HEK293 (cell line): ENCODE measurements around the gene DICER1.

Source experiments
- BCL11A ChIP-seq: fragments of 450-650 bp; formaldehyde crosslinking; IDR thresholded peaks from 2 replicates; pipeline ENCODE4 v1.5.1; 2016; ENCODE audit warnings: low read depth, missing biosample characterization, missing genetic modification characterization
- GFI1B ChIP-seq: fragments of 450-650 bp; formaldehyde crosslinking; IDR thresholded peaks from 2 replicates; pipeline ENCODE4 v1.5.1; 2016; ENCODE audit warnings: missing biosample characterization, missing genetic modification characterization
- GLIS2 ChIP-seq: fragments of 450-650 bp; formaldehyde crosslinking; IDR thresholded peaks from 2 replicates; pipeline ENCODE4 v1.5.1; 2016; ENCODE audit warnings: missing biosample characterization, missing genetic modification characterization
- KLF9 ChIP-seq: fragments of 450-650 bp; formaldehyde crosslinking; IDR thresholded peaks from 2 replicates; pipeline ENCODE4 v1.5.1; 2016; ENCODE audit warnings: missing biosample characterization, missing genetic modification characterization, low read depth
- SCRT1 ChIP-seq: fragments of 450-650 bp; formaldehyde crosslinking; IDR thresholded peaks from 2 replicates; pipeline ENCODE4 v1.5.1; 2016; ENCODE audit warnings: missing biosample characterization, missing genetic modification characterization, borderline replicate concordance
- SP3 ChIP-seq: fragments of 450-650 bp; formaldehyde crosslinking; IDR thresholded peaks from 2 replicates; pipeline ENCODE4 v1.5.1; 2016; ENCODE audit warnings: missing biosample characterization, missing genetic modification characterization
- ZNF169 ChIP-seq: fragments of 450-650 bp; formaldehyde crosslinking; IDR thresholded peaks from 2 replicates; pipeline ENCODE4 v1.5.1; 2016; ENCODE audit warnings: missing biosample characterization, missing genetic modification characterization
- ZNF175 ChIP-seq: fragments of 450-650 bp; formaldehyde crosslinking; IDR thresholded peaks from 2 replicates; pipeline ENCODE4 v1.5.1; 2016; ENCODE audit warnings: missing biosample characterization, missing genetic modification characterization
- ZNF302 ChIP-seq: fragments of 450-650 bp; formaldehyde crosslinking; IDR thresholded peaks from 2 replicates; pipeline ENCODE4 v1.5.1; 2016; ENCODE audit warnings: missing biosample characterization, missing genetic modification characterization, low read depth
- ZNF311 ChIP-seq: fragments of 450-650 bp; formaldehyde crosslinking; IDR thresholded peaks from 2 replicates; pipeline ENCODE4 v1.5.1; 2017; ENCODE audit warnings: missing biosample characterization, missing genetic modification characterization, borderline replicate concordance
- ZNF366 ChIP-seq: fragments of 450-650 bp; formaldehyde crosslinking; conservative IDR thresholded peaks from 2 replicates; pipeline ENCODE4 v1.5.1; 2016; ENCODE audit warnings: missing biosample characterization, missing genetic modification characterization
- ZNF37A ChIP-seq: fragments of 450-650 bp; IDR thresholded peaks from 2 replicates; pipeline ENCODE4 v1.5.1; 2018; ENCODE audit warnings: missing biosample characterization, missing genetic modification characterization
- ZNF510 ChIP-seq: fragments of 450-650 bp; formaldehyde crosslinking; IDR thresholded peaks from 2 replicates; pipeline ENCODE4 v1.5.1; 2018; ENCODE audit warnings: mild to moderate bottlenecking, missing genetic modification characterization, missing biosample characterization; ENCODE audit not compliant: insufficient replicate concordance
- ZNF514 ChIP-seq: fragments of 450-650 bp; formaldehyde crosslinking; IDR thresholded peaks from 2 replicates; pipeline ENCODE4 v1.5.1; 2016; ENCODE audit warnings: missing biosample characterization, missing genetic modification characterization
- ZNF529 ChIP-seq: fragments of 450-650 bp; formaldehyde crosslinking; IDR thresholded peaks from 2 replicates; pipeline ENCODE4 v1.5.1; 2017; ENCODE audit warnings: missing genetic modification characterization, missing biosample characterization; ENCODE audit not compliant: insufficient replicate concordance
- ZNF561 ChIP-seq: fragments of 450-650 bp; IDR thresholded peaks from 2 replicates; pipeline ENCODE4 v1.5.1; 2018; ENCODE audit warnings: missing biosample characterization, missing genetic modification characterization, borderline replicate concordance
- ZNF660 ChIP-seq: fragments of 450-650 bp; IDR thresholded peaks from 2 replicates; pipeline ENCODE4 v1.5.1; 2018; ENCODE audit warnings: missing biosample characterization, mild to moderate bottlenecking, missing genetic modification characterization
- ZNF664 ChIP-seq: fragments of 450-650 bp; formaldehyde crosslinking; IDR thresholded peaks from 2 replicates; pipeline ENCODE4 v1.5.1; 2016; ENCODE audit warnings: missing biosample characterization, missing genetic modification characterization
- ZNF785 ChIP-seq: fragments of 450-650 bp; formaldehyde crosslinking; IDR thresholded peaks from 2 replicates; pipeline ENCODE4 v1.5.1; 2016; ENCODE audit warnings: missing biosample characterization, missing genetic modification characterization
- ZSCAN23 ChIP-seq: fragments of 450-650 bp; formaldehyde crosslinking; IDR thresholded peaks from 2 replicates; pipeline ENCODE4 v1.5.1; 2016; ENCODE audit warnings: missing biosample characterization, missing genetic modification characterization
- TF ChIP-seq, protein P1 (sequence below): fragments of 450-650 bp; formaldehyde crosslinking; IDR thresholded peaks from 2 replicates; pipeline ENCODE4 v1.5.1; 2016; ENCODE audit warnings: missing biosample characterization, missing genetic modification characterization
- TF ChIP-seq, protein P2 (sequence below): fragments of 450-650 bp; formaldehyde crosslinking; IDR thresholded peaks from 2 replicates; pipeline ENCODE4 v1.5.1; 2016; ENCODE audit warnings: missing biosample characterization, missing genetic modification characterization, low read depth
- TF ChIP-seq, protein P3 (sequence below): fragments of 450-650 bp; formaldehyde crosslinking; conservative IDR thresholded peaks from 2 replicates; pipeline ENCODE4 v1.5.1; 2016; ENCODE audit warnings: low read depth, missing biosample characterization, missing genetic modification characterization
- TF ChIP-seq, protein P4 (sequence below): fragments of 450-650 bp; formaldehyde crosslinking; IDR thresholded peaks from 2 replicates; pipeline ENCODE4 v1.5.1; 2016; ENCODE audit warnings: missing biosample characterization, missing genetic modification characterization

DICER1 gene

DNA sequence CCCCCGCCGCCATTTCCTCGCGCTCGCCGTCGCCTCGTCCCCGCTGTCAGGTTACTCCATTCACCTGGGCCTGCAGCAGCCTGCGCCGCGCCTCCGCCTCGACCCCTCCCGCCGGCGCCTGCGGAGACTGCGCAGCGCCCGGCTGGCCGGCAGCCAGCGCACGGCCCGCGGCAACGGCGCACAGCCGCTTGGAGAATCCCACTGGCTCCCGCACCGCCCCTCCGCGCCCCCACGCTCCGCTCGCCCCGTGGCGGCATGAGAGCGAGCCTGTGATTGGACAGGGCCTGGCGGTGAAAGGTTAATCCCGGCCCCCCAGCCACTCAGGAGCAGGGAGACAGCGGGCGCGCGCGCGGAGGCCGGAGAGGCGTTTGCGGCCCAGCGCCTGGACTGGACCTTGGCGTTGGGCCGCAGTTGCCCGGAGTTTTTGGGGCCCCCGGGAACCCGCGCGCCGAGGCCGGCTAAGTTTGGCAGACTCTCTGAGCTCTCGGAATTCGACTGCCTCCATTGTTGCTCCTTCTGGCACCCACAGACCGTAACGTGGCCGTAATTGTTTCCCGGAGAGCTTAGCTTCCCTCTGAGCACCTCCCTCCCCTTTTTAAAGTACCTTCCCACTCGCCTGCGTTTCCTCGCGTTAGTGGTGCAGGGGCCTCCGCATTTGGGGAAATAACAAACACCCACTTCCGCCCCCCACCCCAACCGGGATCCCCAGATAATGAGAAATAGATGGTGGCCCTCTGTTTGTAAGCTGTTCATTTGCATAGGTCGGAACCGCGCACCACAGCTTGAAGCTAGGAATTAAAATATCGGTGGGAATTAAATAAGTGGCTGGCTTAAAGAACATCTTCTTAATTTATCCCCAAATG is at the start of gene DICER1 (continued):
- TF ChIP-seq, protein P1, sequence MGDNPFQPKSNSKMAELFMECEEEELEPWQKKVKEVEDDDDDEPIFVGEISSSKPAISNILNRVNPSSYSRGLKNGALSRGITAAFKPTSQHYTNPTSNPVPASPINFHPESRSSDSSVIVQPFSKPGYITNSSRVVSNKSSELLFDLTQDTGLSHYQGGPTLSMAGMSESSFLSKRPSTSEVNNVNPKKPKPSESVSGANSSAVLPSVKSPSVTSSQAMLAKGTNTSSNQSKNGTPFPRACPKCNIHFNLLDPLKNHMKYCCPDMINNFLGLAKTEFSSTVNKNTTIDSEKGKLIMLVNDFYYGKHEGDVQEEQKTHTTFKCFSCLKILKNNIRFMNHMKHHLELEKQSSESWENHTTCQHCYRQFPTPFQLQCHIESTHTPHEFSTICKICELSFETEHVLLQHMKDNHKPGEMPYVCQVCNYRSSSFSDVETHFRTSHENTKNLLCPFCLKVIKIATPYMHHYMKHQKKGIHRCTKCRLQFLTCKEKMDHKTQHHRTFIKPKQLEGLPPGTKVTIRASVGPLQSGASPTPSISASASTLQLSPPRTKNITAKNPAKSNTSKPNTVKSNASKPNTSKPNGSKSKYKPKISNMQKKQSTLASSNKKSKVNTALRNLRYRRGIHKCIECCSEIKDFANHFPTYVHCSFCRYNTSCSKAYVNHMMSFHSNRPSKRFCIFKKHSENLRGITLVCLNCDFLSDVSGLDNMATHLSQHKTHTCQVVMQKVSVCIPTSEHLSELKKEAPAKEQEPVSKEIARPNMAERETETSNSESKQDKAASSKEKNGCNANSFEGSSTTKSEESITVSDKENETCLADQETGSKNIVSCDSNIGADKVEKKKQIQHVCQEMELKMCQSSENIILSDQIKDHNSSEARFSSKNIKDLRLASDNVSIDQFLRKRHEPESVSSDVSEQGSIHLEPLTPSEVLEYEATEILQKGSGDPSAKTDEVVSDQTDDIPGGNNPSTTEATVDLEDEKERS (tag by site-specific recombination) = no peak
- TF ChIP-seq ZNF311 (tag by site-specific recombination) (no peak), ZNF660 (tag by site-specific recombination) (peak; percentile 27; the same call in 1 of the 2 replicates), ZSCAN23 (peak; percentile 31; the same call in 1 of the 2 replicates), ZNF785 (tag by site-specific recombination) (no peak), GLIS2 (peak; percentile 93), ZNF529 (tag by site-specific recombination) (no peak), ZNF664 (tag by site-specific recombination) (no peak), BCL11A (tag by site-specific recombination) (peak; percentile 84; the same call in 1 of the 2 replicates), ZNF169 (tag by site-specific recombination) (no peak), ZNF302 (tag by site-specific recombination) (no peak), ZNF37A (no peak), ZNF175 (tag by site-specific recombination) (no peak), GFI1B (tag by site-specific recombination) (no peak), KLF9 (peak; percentile 84), ZNF366 (tag by site-specific recombination) (no peak), SP3 (peak; percentile 89), ZNF561 (tag by site-specific recombination) (peak; percentile 95), ZNF510 (no peak), SCRT1 (tag by site-specific recombination) (no peak), ZNF514 (tag by site-specific recombination) (no peak)
- TF ChIP-seq, protein P2, sequence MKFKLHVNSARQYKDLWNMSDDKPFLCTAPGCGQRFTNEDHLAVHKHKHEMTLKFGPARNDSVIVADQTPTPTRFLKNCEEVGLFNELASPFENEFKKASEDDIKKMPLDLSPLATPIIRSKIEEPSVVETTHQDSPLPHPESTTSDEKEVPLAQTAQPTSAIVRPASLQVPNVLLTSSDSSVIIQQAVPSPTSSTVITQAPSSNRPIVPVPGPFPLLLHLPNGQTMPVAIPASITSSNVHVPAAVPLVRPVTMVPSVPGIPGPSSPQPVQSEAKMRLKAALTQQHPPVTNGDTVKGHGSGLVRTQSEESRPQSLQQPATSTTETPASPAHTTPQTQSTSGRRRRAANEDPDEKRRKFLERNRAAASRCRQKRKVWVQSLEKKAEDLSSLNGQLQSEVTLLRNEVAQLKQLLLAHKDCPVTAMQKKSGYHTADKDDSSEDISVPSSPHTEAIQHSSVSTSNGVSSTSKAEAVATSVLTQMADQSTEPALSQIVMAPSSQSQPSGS = no peak
- TF ChIP-seq, protein P3, sequence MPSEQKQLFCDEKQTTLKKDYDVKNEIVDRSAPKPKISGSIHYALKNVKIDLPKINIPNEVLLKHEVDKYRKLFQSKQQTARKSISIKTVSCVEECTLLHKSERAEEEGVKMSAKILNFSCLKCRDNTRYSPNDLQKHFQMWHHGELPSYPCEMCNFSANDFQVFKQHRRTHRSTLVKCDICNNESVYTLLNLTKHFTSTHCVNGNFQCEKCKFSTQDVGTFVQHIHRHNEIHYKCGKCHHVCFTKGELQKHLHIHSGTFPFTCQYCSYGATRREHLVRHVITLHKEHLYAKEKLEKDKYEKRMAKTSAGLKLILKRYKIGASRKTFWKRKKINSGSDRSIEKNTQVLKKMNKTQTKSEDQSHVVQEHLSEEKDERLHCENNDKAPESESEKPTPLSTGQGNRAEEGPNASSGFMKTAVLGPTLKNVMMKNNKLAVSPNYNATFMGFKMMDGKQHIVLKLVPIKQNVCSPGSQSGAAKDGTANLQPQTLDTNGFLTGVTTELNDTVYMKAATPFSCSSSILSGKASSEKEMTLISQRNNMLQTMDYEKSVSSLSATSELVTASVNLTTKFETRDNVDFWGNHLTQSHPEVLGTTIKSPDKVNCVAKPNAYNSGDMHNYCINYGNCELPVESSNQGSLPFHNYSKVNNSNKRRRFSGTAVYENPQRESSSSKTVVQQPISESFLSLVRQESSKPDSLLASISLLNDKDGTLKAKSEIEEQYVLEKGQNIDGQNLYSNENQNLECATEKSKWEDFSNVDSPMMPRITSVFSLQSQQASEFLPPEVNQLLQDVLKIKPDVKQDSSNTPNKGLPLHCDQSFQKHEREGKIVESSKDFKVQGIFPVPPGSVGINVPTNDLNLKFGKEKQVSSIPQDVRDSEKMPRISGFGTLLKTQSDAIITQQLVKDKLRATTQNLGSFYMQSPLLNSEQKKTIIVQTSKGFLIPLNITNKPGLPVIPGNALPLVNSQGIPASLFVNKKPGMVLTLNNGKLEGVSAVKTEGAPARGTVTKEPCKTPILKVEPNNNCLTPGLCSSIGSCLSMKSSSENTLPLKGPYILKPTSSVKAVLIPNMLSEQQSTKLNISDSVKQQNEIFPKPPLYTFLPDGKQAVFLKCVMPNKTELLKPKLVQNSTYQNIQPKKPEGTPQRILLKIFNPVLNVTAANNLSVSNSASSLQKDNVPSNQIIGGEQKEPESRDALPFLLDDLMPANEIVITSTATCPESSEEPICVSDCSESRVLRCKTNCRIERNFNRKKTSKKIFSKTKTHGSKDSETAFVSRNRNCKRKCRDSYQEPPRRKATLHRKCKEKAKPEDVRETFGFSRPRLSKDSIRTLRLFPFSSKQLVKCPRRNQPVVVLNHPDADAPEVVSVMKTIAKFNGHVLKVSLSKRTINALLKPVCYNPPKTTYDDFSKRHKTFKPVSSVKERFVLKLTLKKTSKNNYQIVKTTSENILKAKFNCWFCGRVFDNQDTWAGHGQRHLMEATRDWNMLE (tag by site-specific recombination) = peak; percentile 41; the same call in 1 of the 2 replicates
- TF ChIP-seq, protein P4, sequence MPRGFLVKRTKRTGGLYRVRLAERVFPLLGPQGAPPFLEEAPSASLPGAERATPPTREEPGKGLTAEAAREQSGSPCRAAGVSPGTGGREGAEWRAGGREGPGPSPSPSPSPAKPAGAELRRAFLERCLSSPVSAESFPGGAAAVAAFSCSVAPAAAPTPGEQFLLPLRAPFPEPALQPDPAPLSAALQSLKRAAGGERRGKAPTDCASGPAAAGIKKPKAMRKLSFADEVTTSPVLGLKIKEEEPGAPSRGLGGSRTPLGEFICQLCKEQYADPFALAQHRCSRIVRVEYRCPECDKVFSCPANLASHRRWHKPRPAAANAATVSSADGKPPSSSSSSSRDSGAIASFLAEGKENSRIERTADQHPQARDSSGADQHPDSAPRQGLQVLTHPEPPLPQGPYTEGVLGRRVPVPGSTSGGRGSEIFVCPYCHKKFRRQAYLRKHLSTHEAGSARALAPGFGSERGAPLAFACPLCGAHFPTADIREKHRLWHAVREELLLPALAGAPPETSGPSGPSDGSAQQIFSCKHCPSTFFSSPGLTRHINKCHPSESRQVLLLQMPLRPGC (tag by site-specific recombination) = no peak; the same call in 1 of the 2 replicates
